NOMO-1 (cell line): ENCODE results near the gene GJB4.
"Not testable (repeated sequence)": the region's sequence is repeated elsewhere in the genome, so short reads cannot be mapped to it uniquely, and the experiment has no call there.

Experiments
- DNase-seq, 2 experiments: peaks; one replicate each; lab custom pipeline; 2025; ENCODE audit not compliant: unreplicated experiment in 2 of 2; lab: John Stamatoyannopoulos, UW

Gene GJB4

GRCh38 chr1:34746101-34746500, 13.4 kb upstream of the GJB4 start:
- no peak for DNase-seq

- no peak for DNase-seq
Observed at GRCh38 chr1:34746785-34747637, 12.5 kb upstream of the GJB4 start.

- DNase-seq, result no peak
Observed at GRCh38 chr1:34747638-34747941, 11.9 kb upstream of the GJB4 start.

GRCh38 chr1:34749992-34750391, 9.5 kb upstream of the GJB4 start:
- DNase-seq, result no peak

GRCh38 chr1:34750610-34751009, 8.9 kb upstream of the GJB4 start:
- no peak for DNase-seq

GRCh38 chr1:34753163-34753562, 6.4 kb upstream of the GJB4 start:
- no peak for DNase-seq

- DNase-seq, result no peak
Observed at GRCh38 chr1:34754964-34755637, 4.4 kb upstream of the GJB4 start, which contains the start of gene GJB5. TSS of gene GJB5 (plus strand) at chr1:34755047. CDS start at chr1:34757331, 2,284 bp downstream.

GRCh38 chr1:34755961-34756360, 3.6 kb upstream of the GJB4 start:
- no peak for DNase-seq

GRCh38 chr1:34757386-34757785, 2.2 kb upstream of the GJB4 start:
- DNase-seq, result no peak

- DNase-seq, result no peak
Observed at GRCh38 chr1:34758751-34759150, 789 bp upstream of the GJB4 start.

- DNase-seq, result no peak
Observed at GRCh38 chr1:34761176-34761761, 1.7 kb downstream of the GJB4 start.

- DNase-seq, result no peak
Observed at GRCh38 chr1:34761776-34762307, 2.3 kb downstream of the GJB4 start.

GRCh38 chr1:34762474-34763141, 3.1 kb downstream of the GJB4 start:
- DNase-seq, result no peak

GRCh38 chr1:34763142-34763781, 3.7 kb downstream of the GJB4 start:
- DNase-seq, result no peak

- no peak for DNase-seq
Observed at GRCh38 chr1:34768856-34769255, 9.3 kb downstream of the GJB4 start.

- no peak for DNase-seq
Observed at GRCh38 chr1:34770891-34771504, 11.5 kb downstream of the GJB4 start.

- DNase-seq, result no peak
Observed at GRCh38 chr1:34771573-34772371, 12.2 kb downstream of the GJB4 start.

- DNase-seq, result not testable (repeated sequence)
Observed at GRCh38 chr1:34773114-34773513, 13.6 kb downstream of the GJB4 start.

- no peak for DNase-seq
Observed at GRCh38 chr1:34774957-34775356, 15.4 kb downstream of the GJB4 start.
